Activated CD8-positive, alpha-beta memory T cell treated with anti-CD3 and anti-CD28 coated beads for 4 hours (primary cell): ENCODE results near the gene NEU4.
A peak's percentile ranks its signal among the peaks of the same experiment; 100 is the strongest.
"Not testable (repeated sequence)": the region's sequence is repeated elsewhere in the genome, so short reads cannot be mapped to it uniquely, and the experiment has no call there.

Source experiments
- DNase-seq, 2 donors: peaks; one replicate each; pipeline ENCODE4 v3.0.0-alpha.2; 2020; ENCODE audit warnings: low read depth in 2 of 2

The NEU4 gene

DNA sequence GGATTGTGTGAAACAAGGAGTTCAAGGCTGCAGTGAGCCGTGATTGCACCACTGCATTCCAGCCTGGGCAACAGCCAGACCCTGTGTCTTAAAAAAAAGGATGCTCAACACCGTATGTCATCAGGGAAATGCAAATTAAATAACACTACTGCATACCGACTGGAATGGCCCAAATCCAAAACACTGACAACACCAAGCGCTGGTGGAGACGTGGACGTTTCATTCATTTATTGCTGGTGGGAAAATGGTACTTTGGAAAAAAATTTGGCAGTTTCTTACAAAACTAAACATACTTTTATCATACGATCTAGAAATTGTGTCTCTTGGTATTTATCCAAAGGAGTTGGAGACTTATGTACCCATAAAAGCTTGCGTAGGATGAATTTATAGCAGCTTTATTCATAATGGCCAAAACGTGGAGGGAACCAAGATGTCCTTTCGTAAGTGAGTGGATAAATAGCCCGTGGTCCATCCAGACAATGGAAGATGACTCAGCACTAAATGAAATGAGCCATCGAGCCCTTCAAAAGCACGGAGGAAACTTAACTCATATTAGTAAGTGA is 24.2 kb downstream of the NEU4 start:
- DNase-seq = no peak

DNA sequence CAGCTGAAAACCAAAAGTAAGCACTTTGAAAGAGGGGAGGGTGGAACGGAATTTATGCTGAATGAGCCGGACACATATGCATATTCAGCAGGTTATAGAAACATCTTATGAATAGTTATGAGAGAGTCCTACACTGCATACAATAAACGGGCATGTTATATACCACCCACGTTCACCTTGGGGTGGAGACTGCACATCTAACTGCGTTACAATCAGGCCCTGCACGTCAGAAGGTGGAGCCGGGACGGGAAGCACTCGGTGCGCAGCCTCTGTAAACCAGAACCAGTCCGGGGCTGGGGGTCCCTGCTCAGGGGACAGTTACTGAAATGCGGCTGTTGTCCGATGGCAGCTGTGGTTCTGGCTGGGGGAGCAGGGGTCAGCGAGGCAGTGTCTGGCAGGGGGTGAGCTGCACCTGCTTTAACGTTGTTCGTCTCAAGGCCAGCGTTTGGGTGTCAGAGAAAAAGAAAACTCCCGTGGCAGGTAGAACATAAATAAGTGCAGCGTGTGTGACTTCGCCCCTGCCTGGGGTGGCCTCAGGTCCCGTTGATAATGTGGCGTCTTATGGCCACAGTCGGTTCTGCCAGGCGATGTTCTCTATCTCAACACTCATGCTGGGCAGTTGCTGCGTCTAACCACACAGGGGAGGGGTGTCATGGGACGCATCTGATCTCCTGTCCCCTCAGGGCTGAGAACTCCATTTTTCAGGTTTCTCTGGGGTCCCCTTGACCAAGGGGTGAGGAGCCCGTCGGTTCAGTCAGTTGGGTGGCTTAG is 24.9 kb downstream of the NEU4 start:
- DNase-seq = not testable (repeated sequence)

DNA sequence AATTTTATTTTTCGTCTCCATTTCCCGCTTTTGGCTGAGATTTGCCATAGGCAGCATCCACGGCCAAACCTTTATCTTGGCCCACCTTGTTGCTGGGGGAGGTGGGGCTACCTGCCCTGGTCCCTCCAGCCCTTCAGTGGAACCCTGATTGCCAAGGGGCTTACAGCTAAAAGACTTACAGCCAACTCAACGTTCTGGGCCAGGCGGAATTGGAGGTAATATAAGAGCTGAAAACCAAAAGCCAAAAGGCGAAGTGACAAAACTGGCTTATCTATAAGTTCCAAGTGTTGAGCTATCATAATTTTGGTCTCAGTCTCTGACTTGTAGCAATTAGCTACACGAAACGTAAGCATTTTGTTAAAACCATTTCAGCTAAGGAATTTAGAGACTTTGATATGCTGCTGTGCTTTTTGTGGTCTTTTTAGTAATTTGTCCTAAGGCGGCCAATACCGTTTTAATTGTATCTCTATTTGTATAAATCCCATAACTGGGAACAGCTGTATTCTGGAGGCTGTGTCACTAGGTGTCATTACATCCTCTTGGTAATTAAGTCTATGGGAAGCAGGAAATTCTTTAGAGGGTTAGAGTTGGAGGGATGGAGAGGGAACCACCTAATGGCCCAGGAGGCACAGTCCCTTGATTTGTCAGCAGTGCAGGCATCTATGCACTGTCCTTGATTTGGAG is 25.7 kb downstream of the NEU4 start:
- DNase-seq = no peak

DNA sequence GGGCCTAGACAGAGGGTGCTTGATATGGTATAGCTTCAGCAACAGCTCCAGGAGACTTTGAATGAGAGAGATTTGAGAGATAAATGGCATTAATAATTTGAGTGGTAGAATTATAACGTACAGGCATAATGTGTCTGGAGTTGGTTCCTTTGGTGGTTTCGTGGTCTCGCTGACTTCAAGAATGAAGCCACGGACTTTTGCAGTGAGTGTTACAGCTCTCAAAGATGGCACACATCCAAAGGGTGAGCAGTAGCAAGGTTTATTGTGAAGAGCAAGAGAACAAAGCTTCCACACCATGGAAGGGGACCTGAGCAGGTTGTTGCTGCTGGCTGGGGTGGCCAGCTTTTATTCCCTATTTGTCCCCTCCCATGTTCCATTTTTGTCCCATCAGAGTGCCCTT is 26.6 kb downstream of the NEU4 start:
- no peak for DNase-seq

DNA sequence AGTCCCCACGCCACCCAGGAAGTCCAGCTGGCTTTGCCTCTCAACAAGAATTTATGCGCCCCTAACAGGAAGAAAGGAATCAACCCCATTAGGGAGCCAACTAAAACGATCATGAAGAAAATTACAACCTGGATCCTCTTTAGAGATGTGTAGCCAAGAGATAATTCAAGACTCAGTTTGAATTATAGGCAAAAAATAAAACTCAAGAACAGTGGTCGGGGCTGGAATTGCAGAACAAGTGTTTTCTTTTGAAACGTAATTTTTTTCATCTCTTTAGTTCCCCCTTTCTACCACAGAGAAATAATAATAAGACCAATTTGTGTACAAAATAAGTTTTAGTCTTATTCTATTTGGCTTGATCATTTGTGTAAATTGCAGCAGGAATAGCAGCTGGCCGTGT is 27.3 kb downstream of the NEU4 start:
- DNase-seq = no peak

DNA sequence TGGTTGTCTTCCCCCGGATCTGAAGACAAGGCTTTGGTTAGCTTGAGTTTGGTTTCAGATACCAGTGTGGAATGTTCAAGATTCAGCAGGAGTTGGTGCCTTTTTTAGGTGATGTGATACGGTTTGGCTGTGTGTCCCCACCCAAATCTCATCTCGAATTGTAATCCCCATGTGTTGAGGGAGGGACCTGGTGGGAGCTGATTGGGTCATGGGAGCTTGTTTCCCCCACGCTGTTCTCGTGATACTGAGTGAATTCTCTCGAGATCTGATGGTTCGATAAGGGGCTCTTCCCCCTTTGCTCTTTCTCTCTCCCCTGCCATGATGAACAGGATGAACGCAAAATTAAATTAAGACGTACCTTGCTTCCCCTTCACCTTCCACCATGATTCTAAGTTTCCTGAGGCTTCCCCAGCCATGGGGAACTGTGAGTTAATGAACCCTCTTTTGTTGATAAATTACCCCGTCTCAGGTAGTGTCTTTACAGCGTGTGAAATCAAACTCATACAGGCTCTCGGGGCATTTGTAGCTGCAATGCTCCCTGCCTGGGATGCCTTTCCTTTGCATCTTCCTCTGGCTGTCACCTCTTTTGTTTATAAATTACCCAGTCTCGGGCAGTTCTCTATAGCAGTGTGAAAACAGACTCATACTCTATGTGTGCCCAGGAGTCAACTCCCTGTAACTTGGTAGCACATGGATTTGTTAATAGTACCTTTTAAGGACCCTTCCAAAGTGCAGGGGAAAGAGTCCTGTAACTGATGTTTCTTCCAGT is 28.4 kb downstream of the NEU4 start:
- DNase-seq = no peak

- DNase-seq = no peak
These were observed 32.4 kb downstream of the NEU4 start for GRCh38 chr2:241841181-241842066.

DNA sequence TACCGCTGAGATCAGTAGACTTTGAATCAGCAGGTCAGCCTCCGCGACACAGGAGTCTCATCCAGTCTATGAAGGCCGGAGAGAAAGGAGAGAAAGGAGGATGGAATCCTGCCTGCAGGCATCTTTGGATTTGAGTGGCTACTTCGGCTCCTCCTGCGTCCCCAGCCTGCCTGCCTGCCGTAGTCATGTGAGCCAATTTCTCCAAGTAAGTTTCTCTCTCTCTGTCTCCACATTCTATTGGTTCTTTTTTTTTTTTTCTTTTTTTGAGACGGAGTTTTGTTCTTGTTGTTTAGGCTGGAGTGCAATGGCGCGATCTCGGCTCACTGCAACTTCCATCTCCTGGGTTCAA is 33.0 kb downstream of the NEU4 start:
- DNase-seq = no peak

DNA sequence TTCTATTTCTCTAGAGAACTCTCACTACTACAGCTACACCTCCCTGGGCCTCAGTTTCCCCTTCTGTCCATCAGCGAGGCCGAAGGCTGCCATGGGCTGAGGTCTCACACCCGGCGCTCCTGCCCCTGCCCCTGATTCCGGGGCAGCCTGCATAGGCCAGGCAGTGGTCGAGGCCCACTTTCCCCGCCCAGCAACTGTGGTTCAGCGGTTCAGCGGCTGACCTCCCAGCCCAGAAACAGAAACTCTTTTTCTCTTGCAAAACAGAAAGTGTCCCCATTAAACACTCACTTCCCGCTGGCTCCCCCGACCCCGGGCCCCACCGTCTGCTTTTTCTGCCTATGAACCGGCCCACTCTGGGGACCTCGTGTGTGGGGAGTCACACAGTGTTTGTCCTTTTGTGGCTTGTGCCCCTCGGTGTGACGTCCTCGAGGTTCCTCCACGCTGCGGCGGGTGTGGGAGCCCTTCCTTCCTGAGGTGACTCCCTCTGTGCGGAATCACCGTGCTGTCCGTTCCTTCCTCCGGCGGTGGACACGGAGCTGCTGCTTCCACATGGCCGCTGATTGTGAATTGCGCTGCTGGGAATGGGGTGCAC is 33.7 kb downstream of the NEU4 start:
- peak; percentile 37 to 45 for DNase-seq

GRCh38 chr2:241843321-241844065 is 34.5 kb downstream of the NEU4 start:
- no peak for DNase-seq

GRCh38 chr2:241844066-241844728 is 35.2 kb downstream of the NEU4 start:
- DNase-seq = peak; percentile 69 to 72

GRCh38 chr2:241844831-241845578 is 36.0 kb downstream of the NEU4 start:
- no peak for DNase-seq

- no peak for DNase-seq
These were observed 37.4 kb downstream of the NEU4 start for GRCh38 chr2:241846406-241846805.

- no peak for DNase-seq
These were observed 40.0 kb downstream of the NEU4 start for GRCh38 chr2:241848761-241849615.

- DNase-seq = no peak
These were observed 40.9 kb downstream of the NEU4 start for GRCh38 chr2:241849616-241850543.

DNA sequence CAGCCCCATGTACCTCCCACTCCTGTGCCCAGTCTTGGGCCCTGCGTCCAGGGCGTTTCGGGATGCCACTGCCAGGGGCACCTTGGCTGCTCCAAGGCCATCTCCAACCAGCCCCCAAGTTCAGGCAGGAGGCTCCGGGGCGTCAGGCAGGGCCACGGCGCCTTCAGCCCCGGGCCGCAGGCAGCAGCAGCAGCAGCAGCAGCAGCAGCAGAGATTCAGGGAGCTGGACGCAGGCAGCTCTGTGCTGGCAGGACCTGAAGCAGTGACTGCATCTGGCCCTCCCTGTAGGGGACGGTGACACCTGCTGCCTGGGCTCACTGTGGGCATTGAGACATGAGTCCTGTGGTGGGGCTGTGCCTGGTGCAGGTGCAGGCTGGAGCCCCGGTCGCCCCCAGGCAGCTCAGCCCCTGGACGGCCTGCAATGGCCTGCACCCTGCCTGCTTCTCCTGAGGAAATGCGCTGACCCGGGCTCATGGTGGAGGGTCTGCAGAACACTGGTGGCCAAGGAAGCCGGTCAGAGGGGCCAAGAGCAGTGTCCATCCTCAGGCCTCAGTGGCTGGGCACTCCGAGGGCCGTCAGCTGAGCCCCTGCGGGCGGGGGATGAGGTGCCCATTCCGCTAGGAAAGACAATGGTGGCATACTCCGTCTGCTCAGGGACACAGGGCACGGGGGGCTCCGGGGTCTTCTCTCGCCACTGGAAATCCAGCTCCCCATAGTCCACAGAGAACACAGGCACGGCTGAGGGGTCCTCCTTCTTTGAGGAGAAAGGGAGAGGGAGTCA is 41.7 kb downstream of the NEU4 start:
- DNase-seq = no peak
